HUES48 (cell line): ENCODE measurements around the gene TRAPPC1.

Source experiments
- H3K27ac ChIP-seq: one replicate; pipeline ENCODE4 v1.7.0; 2013; ENCODE audit warnings: low read depth, low read length, inconsistent platforms
- H3K27me3 ChIP-seq: 2 replicates; pipeline ENCODE4 v1.6.1; 2013; ENCODE audit warnings: mild to moderate bottlenecking, low read length; ENCODE audit not compliant: control insufficient read depth, insufficient read depth
- H3K36me3 ChIP-seq: 2 replicates; pipeline ENCODE4 v1.6.1; 2013; ENCODE audit warnings: low read length; ENCODE audit not compliant: control insufficient read depth, insufficient read depth
- H3K4me1 ChIP-seq: 2 replicates; pipeline ENCODE4 v1.6.1; 2013; ENCODE audit warnings: mild to moderate bottlenecking, low read length; ENCODE audit not compliant: control insufficient read depth, insufficient read depth
- H3K4me3 ChIP-seq: 2 replicates; pipeline ENCODE4 v1.5.1; 2013; ENCODE audit warnings: mild to moderate bottlenecking, low read depth, low read length
- H3K9ac ChIP-seq: 2 replicates; pipeline ENCODE4 v1.6.1; 2013; ENCODE audit warnings: mild to moderate bottlenecking, low read depth, low read length, moderate library complexity
- H3K9me3 ChIP-seq: 2 replicates; pipeline ENCODE4 v1.6.1; 2013; ENCODE audit warnings: low read length; ENCODE audit not compliant: control insufficient read depth, insufficient read depth

The TRAPPC1 gene

GRCh38 chr17:7885367-7886226 is 46.1 kb downstream of the TRAPPC1 start:
- H3K27me3 ChIP-seq = peaks cover 11% of the 10 kb centered on the region
- H3K9me3 ChIP-seq = no peaks in the 10 kb centered on the region
- H3K36me3 ChIP-seq = peaks cover 3% of the 10 kb centered on the region; the same call in 1 of the 2 replicates
- peak overlapping the region; percentile 70 for H3K27ac ChIP-seq
- peaks cover 31% of the 10 kb centered on the region for H3K4me1 ChIP-seq
- H3K9ac ChIP-seq = no peak overlapping the region
- peak overlapping the region; percentile 85 for H3K4me3 ChIP-seq

DNA sequence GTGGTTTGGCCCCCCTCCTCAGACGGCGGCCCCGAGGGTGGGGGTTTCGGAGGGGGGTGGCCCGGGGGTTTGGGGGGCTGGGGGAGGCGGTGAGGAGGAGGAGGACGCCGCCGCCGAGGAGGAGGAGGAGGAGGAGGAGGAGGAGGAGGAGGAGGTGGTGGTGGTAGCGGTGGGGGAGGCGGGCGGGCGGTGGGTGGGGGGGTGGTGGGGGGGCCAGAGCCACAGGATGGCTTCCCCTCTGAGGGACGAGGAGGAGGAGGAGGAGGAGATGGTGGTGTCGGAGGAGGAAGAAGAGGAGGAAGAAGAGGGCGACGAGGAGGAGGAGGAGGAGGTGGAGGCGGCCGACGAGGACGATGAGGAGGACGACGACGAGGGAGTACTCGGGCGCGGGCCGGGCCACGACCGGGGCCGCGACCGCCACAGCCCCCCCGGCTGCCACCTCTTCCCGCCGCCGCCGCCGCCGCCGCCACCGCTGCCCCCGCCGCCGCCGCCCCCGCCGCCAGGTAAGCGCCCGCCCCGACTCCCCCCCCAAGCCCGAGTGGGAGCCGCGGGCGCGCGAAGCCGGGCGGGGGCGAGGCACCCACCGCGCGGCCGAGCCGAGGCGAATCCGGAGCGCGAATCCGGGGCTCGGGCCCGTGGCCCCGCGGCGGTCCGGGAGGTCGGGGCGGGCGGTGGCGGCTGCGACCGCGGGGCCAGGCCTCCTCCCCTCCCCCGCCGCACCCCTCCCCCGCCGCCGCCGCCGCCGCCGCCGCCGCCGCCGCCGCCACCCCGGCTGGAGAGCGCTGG is 47.0 kb downstream of the TRAPPC1 start:
- Histone ChIP-seq H3K9me3 (no peaks in the 10 kb centered on the region), H3K4me3 (peak overlapping the region; percentile 85), H3K36me3 (peaks cover 4% of the 10 kb centered on the region; the same call in 1 of the 2 replicates), H3K27ac (peak overlapping the region; percentile 59), H3K4me1 (peaks cover 31% of the 10 kb centered on the region), H3K27me3 (peaks cover 11% of the 10 kb centered on the region), H3K9ac (no peak overlapping the region)

GRCh38 chr17:7883781-7884386 is 47.9 kb downstream of the TRAPPC1 start:
- Histone ChIP-seq H3K4me3 (peak overlapping the region; percentile 38), H3K9ac (no peak overlapping the region), H3K4me1 (peaks cover 28% of the 10 kb centered on the region), H3K27me3 (peaks cover 11% of the 10 kb centered on the region), H3K9me3 (no peaks in the 10 kb centered on the region), H3K27ac (no peak overlapping the region), H3K36me3 (peaks cover 10% of the 10 kb centered on the region)

- no peak overlapping the region for H3K9ac ChIP-seq
- H3K36me3 ChIP-seq = peaks cover 10% of the 10 kb centered on the region
- H3K27ac ChIP-seq = no peak overlapping the region
- H3K27me3 ChIP-seq = peaks cover 11% of the 10 kb centered on the region
- H3K4me3 ChIP-seq = no peak overlapping the region
- H3K4me1 ChIP-seq = peaks cover 18% of the 10 kb centered on the region
- H3K9me3 ChIP-seq = no peaks in the 10 kb centered on the region
These were observed 49.1 kb downstream of the TRAPPC1 start for GRCh38 chr17:7882629-7883028.

- Histone ChIP-seq H3K36me3 (peaks cover 10% of the 10 kb centered on the region), H3K4me3 (no peak overlapping the region), H3K9ac (no peak overlapping the region), H3K9me3 (no peaks in the 10 kb centered on the region), H3K4me1 (peaks cover 14% of the 10 kb centered on the region), H3K27me3 (peaks cover 11% of the 10 kb centered on the region), H3K27ac (no peak overlapping the region)
These were observed 49.7 kb downstream of the TRAPPC1 start for GRCh38 chr17:7882068-7882467.

- peaks cover 10% of the 10 kb centered on the region for H3K36me3 ChIP-seq
- H3K9me3 ChIP-seq = no peaks in the 10 kb centered on the region
- H3K27ac ChIP-seq = no peak overlapping the region
- H3K27me3 ChIP-seq = peaks cover 10% of the 10 kb centered on the region
- H3K9ac ChIP-seq = no peak overlapping the region
- peaks cover 9% of the 10 kb centered on the region for H3K4me1 ChIP-seq
- H3K4me3 ChIP-seq = no peak overlapping the region
These were observed 50.3 kb downstream of the TRAPPC1 start for GRCh38 chr17:7881276-7882054.
